H1 (cell line): ENCODE measurements around the gene TLR7. TPM values are rescaled to one million over a fixed set of nuclear protein-coding genes. Genes with fewer than 3 reads are reported as not detected.

Experiments used
- CTCF ChIA-PET: fragments of 300-600 bp; sonication (Branson Sonifier 250); formaldehyde crosslinking; loops from one replicate; lab custom pipeline; 2021; ENCODE audit not compliant: partially characterized antibody; lab: Charles Lee
- POLR2A ChIA-PET: fragments of 300-600 bp; sonication (Branson Sonifier 250); formaldehyde crosslinking; loops from one replicate; lab custom pipeline; 2021; ENCODE audit warnings: inconsistent platforms; ENCODE audit not compliant: partially characterized antibody; lab: Charles Lee
- DNase-seq, 2 experiments: peaks; one replicate each; pipeline versions ENCODE4 v3.0.0 to v3.0.0-alpha.2; 2010 to 2022; ENCODE audit warnings: low spot score in 2 of 2, low read depth in 1 of 2, mixed read lengths in 1 of 2
- FAIRE-seq: peaks from 2 replicates; lab custom pipeline; 2011; peaks lifted over from hg19 to GRCh38; lab: Jason Lieb, UNC
- H2AFZ ChIP-seq: 2 replicates; pipeline ENCODE4 v1.8.1; 2012; ENCODE audit warnings: low read length, inconsistent platforms
- H2AK5ac ChIP-seq: 2 replicates; pipeline ENCODE4 v1.6.1; 2013; ENCODE audit warnings: low read depth, low read length
- H2BK120ac ChIP-seq: replicated peaks from 2 replicates; pipeline ENCODE3; 2013; ENCODE audit warnings: low read depth, low read length, inconsistent platforms
- H2BK12ac ChIP-seq: 2 replicates; pipeline ENCODE4 v1.6.1; 2013; ENCODE audit warnings: low read depth, low read length
- H2BK15ac ChIP-seq: 2 replicates; pipeline ENCODE4 v1.6.1; 2013; ENCODE audit warnings: low read length
- H2BK20ac ChIP-seq: 2 replicates; pipeline ENCODE4 v1.6.1; 2013; ENCODE audit warnings: low read length
- H2BK5ac ChIP-seq: 2 replicates; pipeline ENCODE4 v1.6.1; 2013; ENCODE audit warnings: low read depth, low read length
- H3K14ac ChIP-seq: 2 replicates; pipeline ENCODE4 v1.6.1; 2013; ENCODE audit warnings: inconsistent platforms; ENCODE audit not compliant: insufficient read length
- H3K18ac ChIP-seq: 2 replicates; pipeline ENCODE4 v1.6.1; 2013; ENCODE audit warnings: low read length; ENCODE audit errors: extremely low read depth
- H3K23ac ChIP-seq: 2 replicates; pipeline ENCODE4 v1.6.1; 2013; ENCODE audit warnings: inconsistent platforms; ENCODE audit not compliant: insufficient read length
- H3K23me2 ChIP-seq: 2 replicates; pipeline ENCODE4 v1.6.1; 2013; ENCODE audit warnings: low read depth, low read length
- H3K27ac ChIP-seq: 2 replicates; pipeline ENCODE4 v1.6.1; 2011; ENCODE audit warnings: low read depth, low read length, inconsistent platforms
- H3K27me3 ChIP-seq, 4 experiments: replicated peaks in 1 of 4; 1 replicate in 1 of 4; 2 replicates in 3 of 4; pipeline versions ENCODE4 v1.6.1 to v1.8.1; 2011 to 2013; ENCODE audit warnings: low read length in 3 of 4, mild to moderate bottlenecking in 3 of 4, inconsistent platforms in 2 of 4, mixed read lengths in 2 of 4, moderate library complexity in 1 of 4; ENCODE audit not compliant: control insufficient read depth in 3 of 4, insufficient read depth in 3 of 4; ENCODE audit errors: extremely low read depth in 1 of 4
- H3K36me3 ChIP-seq, 4 experiments: 2 replicates each; pipeline versions ENCODE4 v1.6.1 to v1.8.1; 2011 to 2013; ENCODE audit warnings: mild to moderate bottlenecking in 4 of 4, low read length in 3 of 4, moderate library complexity in 2 of 4, control low read depth in 1 of 4, inconsistent platforms in 1 of 4; ENCODE audit not compliant: insufficient read depth in 4 of 4, control insufficient read depth in 2 of 4
- H3K4ac ChIP-seq: replicated peaks from 2 replicates; pipeline ENCODE3; 2013; ENCODE audit warnings: low read length, low read depth, mixed read lengths, inconsistent platforms; ENCODE audit not compliant: insufficient read length
- H3K4me1 ChIP-seq, 4 experiments: replicated peaks in 1 of 4; 1 replicate in 1 of 4; 2 replicates in 3 of 4; pipeline versions ENCODE4 v1.6.1 to v1.8.1; 2011 to 2013; ENCODE audit warnings: low read length in 3 of 4, inconsistent platforms in 2 of 4, mixed read lengths in 1 of 4; ENCODE audit not compliant: insufficient read depth in 4 of 4, control insufficient read depth in 3 of 4
- H3K4me2 ChIP-seq, 2 experiments: 2 replicates each; pipeline versions ENCODE4 v1.6.1 to v1.8.1; 2011 to 2013; ENCODE audit warnings: low read depth in 2 of 2, low read length in 2 of 2, control low read depth in 1 of 2, inconsistent platforms in 1 of 2, mild to moderate bottlenecking in 1 of 2; ENCODE audit not compliant: insufficient read depth in 1 of 2
- H3K4me3 ChIP-seq, 4 experiments: fragments of 200-600, 300-600 bp in 1 of 4; sonication (generic), shearing (Covaris generic), sonication (Bioruptor Twin) in 1 of 4; 2 replicates each; pipeline versions ENCODE4 v1.5.1 to v1.8.1; 2011 to 2016; ENCODE audit warnings: low read length in 4 of 4, low read depth in 3 of 4, control low read depth in 2 of 4, inconsistent platforms in 2 of 4, mild to moderate bottlenecking in 2 of 4, mixed read lengths in 1 of 4, moderate library complexity in 1 of 4; ENCODE audit not compliant: insufficient read depth in 2 of 4; ENCODE audit errors: extremely low read depth in 1 of 4
- H3K56ac ChIP-seq: replicated peaks from 2 replicates; pipeline ENCODE3; 2013; ENCODE audit warnings: low read depth, mild to moderate bottlenecking, mixed read lengths, low read length, inconsistent platforms; ENCODE audit not compliant: insufficient read length
- H3K79me1 ChIP-seq: 2 replicates; pipeline ENCODE4 v1.6.1; 2013; ENCODE audit warnings: low read depth, low read length, control low read depth
- H3K79me2 ChIP-seq, 2 experiments: 2 replicates each; pipeline versions ENCODE4 v1.6.1 to v1.8.1; 2012 to 2013; ENCODE audit warnings: low read length in 2 of 2, mild to moderate bottlenecking in 2 of 2, inconsistent platforms in 1 of 2; ENCODE audit not compliant: insufficient read depth in 2 of 2, control insufficient read depth in 1 of 2
- H3K9ac ChIP-seq, 4 experiments: replicated peaks in 1 of 4; 1 replicate in 1 of 4; 2 replicates in 3 of 4; pipeline versions ENCODE4 v1.6.1 to v1.8.1; 2011 to 2013; ENCODE audit warnings: low read depth in 3 of 4, low read length in 3 of 4, control low read depth in 2 of 4, mild to moderate bottlenecking in 2 of 4, moderate library complexity in 2 of 4, inconsistent platforms in 1 of 4; ENCODE audit errors: extremely low read depth in 1 of 4
- H3K9me3 ChIP-seq, 2 experiments: 2 replicates each; pipeline versions ENCODE4 v1.6.1 to v1.8.1; 2012 to 2013; ENCODE audit warnings: mild to moderate bottlenecking in 2 of 2, moderate library complexity in 2 of 2, control low read depth in 1 of 2, inconsistent platforms in 1 of 2, low read depth in 1 of 2, low read length in 1 of 2, mixed read lengths in 1 of 2; ENCODE audit not compliant: insufficient read depth in 2 of 2
- H4K20me1 ChIP-seq, 2 experiments: replicated peaks in 1 of 2; 2 replicates each; pipeline versions ENCODE3 to v1.8.1; 2011 to 2013; ENCODE audit warnings: inconsistent platforms in 2 of 2, low read length in 2 of 2, mild to moderate bottlenecking in 1 of 2; ENCODE audit not compliant: insufficient read depth in 2 of 2, control insufficient read depth in 1 of 2
- H4K5ac ChIP-seq: 2 replicates; pipeline ENCODE4 v1.6.1; 2013; ENCODE audit warnings: low read length, low read depth, mixed read lengths, inconsistent platforms; ENCODE audit not compliant: insufficient read length
- H4K8ac ChIP-seq: 2 replicates; pipeline ENCODE4 v1.8.0; 2013; ENCODE audit warnings: mild to moderate bottlenecking, moderate library complexity, low read length, inconsistent platforms; ENCODE audit not compliant: insufficient read depth; ENCODE audit errors: extremely low read depth
- H4K91ac ChIP-seq: replicated peaks from 2 replicates; pipeline ENCODE3; 2013; ENCODE audit warnings: low read length, mixed read lengths, inconsistent platforms; ENCODE audit not compliant: insufficient read length
- ATF2 ChIP-seq: IDR thresholded peaks from 2 replicates; pipeline ENCODE4 v1.6.1; 2012; ENCODE audit warnings: low read length, inconsistent platforms
- CBX8 ChIP-seq: fragments of 300-800, 300-1000 bp; sonication (generic); IDR thresholded peaks from 2 replicates; pipeline ENCODE4 v1.7.1; 2016; ENCODE audit warnings: low read depth, low read length, borderline replicate concordance
- FOSL1 ChIP-seq: IDR thresholded peaks from 2 replicates; pipeline ENCODE4 v1.6.1; 2011; ENCODE audit warnings: mild to moderate bottlenecking, low read depth, low read length, moderate library complexity; ENCODE audit not compliant: insufficient read depth
- JUND ChIP-seq: IDR thresholded peaks from 2 replicates; pipeline ENCODE4 v1.6.1; 2011; ENCODE audit warnings: mild to moderate bottlenecking, improper control_type of control experiment, low read length
- RFX5 ChIP-seq: IDR thresholded peaks from 2 replicates; pipeline ENCODE4 v1.6.1; 2011; ENCODE audit warnings: low read depth, low read length, improper control_type of control experiment, borderline replicate concordance
- WGBS, 2 experiments: shearing (Covaris generic) in 1 of 2; methylation state at CpG; one replicate each; pipeline versions ENCODE4 v1.1.6 to v1.1.7; 2013 to 2015; ENCODE audit warnings: low lambda C conversion rate in 2 of 2, mixed read lengths in 2 of 2, inconsistent platforms in 1 of 2, low coverage in 1 of 2, missing lambda C conversion rate in 1 of 2; ENCODE audit not compliant: insufficient replicate concordance in 2 of 2, insufficient coverage in 1 of 2, insufficient read length in 1 of 2; ENCODE audit errors: extremely low coverage in 1 of 2, missing lambda C conversion rate in 1 of 2; 5-methylcytosine and 5-hydroxymethylcytosine counted together
- polyA plus RNA-seq, 7 experiments: library from polyadenylated mRNA; depleted of rRNA in 3 of 7; stranded (reverse) in 5 of 7; unstranded in 2 of 7; fragments of >200 nt in 5 of 7; fragments of 200-250 nt in 2 of 7; gene quantifications; 1 replicate in 5 of 7; 2 replicates in 1 of 7; 4 replicates in 1 of 7; pipeline versions ENCODE4 v1.2.1 to v1.2.3, GENCODE V29; 2011 to 2013; ENCODE audit warnings: missing spikeins in 2 of 7, mixed read lengths in 2 of 7
- total RNA-seq: library from RNA; stranded (reverse); fragmentation: NEBNext Ultra II Directional; extraction: Animal tissue kit (Norgen Biotek cat#: 25700); gene quantifications from 2 replicates; pipeline ENCODE4 v1.2.1, GENCODE V29; 2021

Gene TLR7
- total and polyA plus RNA-seq, 2 of the 8 experiments (the other 6 are each of a cell fraction or from before 2014, with no cell fraction given), result 0.02 TPM; not detected in 1

DNA sequence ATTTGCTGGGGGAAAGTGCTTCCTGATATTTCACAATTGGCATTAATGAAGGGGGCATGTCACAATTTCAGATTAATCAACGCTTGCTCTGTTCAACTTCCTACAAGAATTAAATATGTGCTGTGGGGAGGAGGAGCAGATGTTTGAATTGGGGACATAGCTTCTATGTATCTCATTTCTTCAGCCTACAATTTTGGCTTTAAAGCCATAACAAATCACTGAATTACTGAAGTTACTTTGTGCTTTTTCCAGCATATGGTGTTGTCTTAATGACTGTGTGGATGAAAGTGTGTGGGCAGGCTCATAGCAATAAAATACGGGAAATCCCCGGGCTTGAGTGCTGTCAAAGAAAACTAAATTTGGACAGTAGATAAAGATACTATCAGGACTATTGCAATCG lies 813 bp downstream of the TLR7 start:
- Histone ChIP-seq H3K56ac (no peak overlapping the region), H3K4me3 (no peak overlapping the region), H3K14ac (no peak overlapping the region), H2AK5ac (no peak overlapping the region), H2AFZ (no peak overlapping the region), H2BK12ac (no peak overlapping the region), H4K91ac (no peak overlapping the region), H2BK120ac (no peak overlapping the region), H3K18ac (no peak overlapping the region), H2BK20ac (no peak overlapping the region), H3K4me2 (no peak overlapping the region), H2BK15ac (no peak overlapping the region), H4K8ac (no peak overlapping the region), H4K20me1 (no peaks in the 10 kb centered on the region), H4K5ac (no peak overlapping the region), H2BK5ac (no peak overlapping the region), H3K27ac (no peak overlapping the region), H3K4me1 (no peaks in the 10 kb centered on the region), H3K23me2 (no peaks in the 10 kb centered on the region), H3K79me2 (no peaks in the 10 kb centered on the region), H3K27me3 (no peaks in the 10 kb centered on the region), H3K79me1 (no peaks in the 10 kb centered on the region), H3K23ac (no peak overlapping the region), H3K9ac (no peak overlapping the region), H3K4ac (no peak overlapping the region), H3K9me3 (peaks cover 0 to 9% of the 10 kb centered on the region in 2 experiments; a peak in 1 of 4 replicates), H3K36me3 (no peaks in the 10 kb centered on the region)
- DNase-seq, result no peak
- CTCF ChIA-PET, result no interaction called here
- 93% methylated on average over 4 of the region's 4 CpGs; no CpG with 5 or more reads in 1 of the 2 experiments for WGBS, 2 experiments
- POLR2A ChIA-PET, result no interaction called here
- no peak for FAIRE-seq
- no peak for TF ChIP-seq CBX8
- TF ChIP-seq FOSL1, result no peak
- TF ChIP-seq JUND, result no peak
- TF ChIP-seq RFX5, result no peak
- TF ChIP-seq ATF2, result no peak
